AG04449 (cell line): ENCODE data around the gene TEAD2.

ENCODE experiments used
- CTCF ChIA-PET: fragments of 350-600 bp; formaldehyde crosslinking; extraction: SDS; loops from one replicate; lab custom pipeline; 2021; ENCODE audit warnings: antibody characterized with exemption; lab: Yijun Ruan, JAX
- POLR2A ChIA-PET: fragments of 400-600, 350-600 bp; formaldehyde crosslinking; extraction: SDS; loops from one replicate; lab custom pipeline; 2020; ENCODE audit warnings: antibody characterized with exemption, inconsistent platforms; lab: Yijun Ruan, JAX
- DNase-seq: peaks from one replicate; pipeline ENCODE4 v3.0.0-alpha.2; 2010; ENCODE audit warnings: low read depth, low spot score
- H3K4me3 ChIP-seq: 2 replicates; pipeline ENCODE4 v1.5.1; 2011; ENCODE audit warnings: low read depth, mild to moderate bottlenecking, control low read depth, low read length
- CTCF ChIP-seq: IDR thresholded peaks from one replicate; pipeline ENCODE4 v1.5.1; 2011; ENCODE audit warnings: mild to moderate bottlenecking, moderate library complexity, low read length, control low read depth, inconsistent platforms; ENCODE audit not compliant: insufficient read depth; ENCODE audit errors: missing control alignments

TEAD2 gene

GRCh38 chr19:49340069-49340864, 21.9 kb downstream of the TEAD2 start:
- TF ChIP-seq CTCF: no peak
- ChIA-PET CTCF (interaction anchor here (0.9 to 2.2 kb wide), 6 partner anchors 8 to 230 kb away, joined by 3 to 10 read pairs (median 4); no protein-coding TSS in a partner anchor), POLR2A (no interaction called here)
- H3K4me3 ChIP-seq: no peak overlapping the region
- DNase-seq: no peak

GRCh38 chr19:49339301-49340068, 22.7 kb downstream of the TEAD2 start:
- TF ChIP-seq CTCF: no peak
- POLR2A ChIA-PET: no interaction called here
- H3K4me3 ChIP-seq: no peak overlapping the region; the same call in 1 of the 2 replicates
- CTCF ChIA-PET: interaction anchor here (0.7 to 2.2 kb wide), 6 partner anchors 9 to 38 kb away, joined by 3 to 10 read pairs (median 4); no protein-coding TSS in a partner anchor
- no peak for DNase-seq

GRCh38 chr19:49338691-49339300, 23.4 kb downstream of the TEAD2 start:
- CTCF ChIA-PET: interaction anchor here (0.7 to 2.4 kb wide), 6 partner anchors 11 to 113 kb away, joined by 3 to 10 read pairs (median 6); no protein-coding TSS in a partner anchor
- POLR2A ChIA-PET: no interaction called here
- DNase-seq: no peak
- no peak for TF ChIP-seq CTCF
- H3K4me3 ChIP-seq: no peak overlapping the region; the same call in 1 of the 2 replicates

- ChIA-PET CTCF (interaction anchor here (1.2 to 2.4 kb wide), 2 partner anchors 105 to 112 kb away, joined by 3 to 9 read pairs; no protein-coding TSS in a partner anchor), POLR2A (no interaction called here)
- no peak for DNase-seq
- TF ChIP-seq CTCF: no peak
- H3K4me3 ChIP-seq: no peak overlapping the region
Observed at GRCh38 chr19:49338023-49338677, 24.1 kb downstream of the TEAD2 start.

- DNase-seq: no peak
- no peak overlapping the region for H3K4me3 ChIP-seq
- no peak for TF ChIP-seq CTCF
- ChIA-PET POLR2A (interaction anchor here (0.6 kb wide), 1 partner anchor 15 kb away, joined by 3 read pairs; no protein-coding TSS in a partner anchor), CTCF (interaction anchor here (1.2 to 2.4 kb wide), 3 partner anchors 41 to 112 kb away, joined by 3 to 9 read pairs (median 3); no protein-coding TSS in a partner anchor)
Observed at GRCh38 chr19:49337267-49338022, 24.8 kb downstream of the TEAD2 start.
